ENCODE results near the gene ATP6V1E1. TPM values are rescaled to one million over a fixed set of nuclear protein-coding genes. Genes with fewer than 3 reads are reported as not detected.
"Not testable (repeated sequence)": the region's sequence is repeated elsewhere in the genome, so short reads cannot be mapped to it uniquely, and the experiment has no call there.

Gene ATP6V1E1
- total RNA-seq: 120 and 128 TPM in 2 replicates

DNA sequence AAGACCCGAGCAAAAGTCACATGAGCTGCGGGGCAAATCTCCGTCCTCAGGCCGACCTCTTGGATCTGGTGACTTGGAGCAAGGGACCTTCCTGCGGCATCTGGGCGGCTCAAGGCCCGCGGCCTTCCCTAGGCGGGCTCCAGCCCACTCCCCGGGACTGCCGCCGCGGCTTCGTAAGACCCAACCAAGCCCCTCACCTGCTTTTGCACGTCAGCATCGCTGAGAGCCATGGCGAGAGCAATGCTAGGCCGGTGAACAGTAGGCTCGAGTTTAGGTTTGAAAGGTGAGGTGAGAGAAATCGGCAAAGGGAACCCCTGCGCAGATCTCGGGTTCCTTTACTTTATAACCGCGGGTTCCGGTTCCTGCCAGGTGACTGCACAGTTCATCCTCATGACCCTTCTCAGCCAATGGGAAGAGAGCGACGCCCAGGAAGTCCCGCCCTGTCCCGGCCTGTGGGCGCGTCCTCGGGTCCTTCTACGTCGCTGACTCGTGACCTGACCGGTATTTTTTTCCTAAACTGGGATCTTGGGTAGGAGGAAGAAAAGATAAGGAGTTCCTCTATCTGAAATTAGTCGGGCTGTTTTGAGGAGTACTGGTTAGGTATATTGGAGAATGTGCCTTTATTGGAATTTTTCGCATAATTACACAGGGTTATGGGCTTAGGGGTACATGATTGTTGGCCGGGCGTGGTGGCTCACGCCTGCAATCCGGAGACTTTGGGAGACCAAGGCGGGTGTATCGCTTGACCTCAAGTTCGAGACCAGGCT is at the start of gene ATP6V1E1:
TSS of gene ATP6V1E1 (minus strand) at position 344 of the 767 bp plus-strand sequence. CDS start at position 230, 114 bp downstream.
- peak; percentile 95 for DNase-seq (ENCODE audit: low spot score)
- intact Hi-C loops (cut with micrococcal nuclease): loop anchor here (1.0 to 5.0 kb wide), 5 partner anchors 10 to 541 kb away; partner anchors contain the start of genes ADA2, BCL2L13 and HDHD5
- H3K9me3 Mint-ChIP-seq: no peaks in the 10 kb centered on the region
- peaks cover 3% of the 10 kb centered on the region for H3K36me3 Mint-ChIP-seq (ENCODE audit: low read depth)
- H3K27me3 Mint-ChIP-seq (ENCODE audit: insufficient read depth): peaks cover 5% of the 10 kb centered on the region
- H3K4me3 Mint-ChIP-seq: peak within 1 kb of the TSS; percentile 94
- peak within 1 kb of the TSS; percentile 85 for H3K27ac Mint-ChIP-seq
- H3K4me1 Mint-ChIP-seq (ENCODE audit: low read depth): peaks cover 21% of the 10 kb centered on the region

DNA sequence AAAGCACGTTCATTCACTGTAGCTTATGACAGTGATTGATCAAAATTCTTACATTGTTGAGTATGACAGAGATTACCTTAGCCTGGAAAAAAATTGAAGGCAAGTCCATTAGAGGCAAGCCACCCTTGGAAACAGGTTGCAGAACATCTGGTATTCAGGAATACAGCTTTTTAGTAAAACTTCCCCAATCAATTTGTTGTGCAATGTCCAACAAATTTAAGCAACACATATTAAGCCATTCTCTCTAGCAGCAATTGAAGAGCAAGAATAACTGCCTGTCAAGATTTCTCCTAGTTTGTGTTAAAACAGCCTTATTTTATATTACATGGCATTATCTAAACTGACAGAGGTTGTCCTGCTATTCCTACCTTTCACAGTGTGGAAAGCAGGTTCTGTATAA is 47.0 kb upstream of the ATP6V1E1 start:
- Mint-ChIP-seq H3K36me3 (ENCODE audit: low read depth) (peaks cover 8% of the 10 kb centered on the region), H3K27me3 (ENCODE audit: insufficient read depth) (no peaks in the 10 kb centered on the region), H3K9me3 (no peaks in the 10 kb centered on the region), H3K4me1 (ENCODE audit: low read depth) (peaks cover 10% of the 10 kb centered on the region), H3K4me3 (no peak overlapping the region), H3K27ac (no peak overlapping the region)
- intact Hi-C loops (cut with micrococcal nuclease): no loop called here
- DNase-seq (ENCODE audit: low spot score): no peak

DNA sequence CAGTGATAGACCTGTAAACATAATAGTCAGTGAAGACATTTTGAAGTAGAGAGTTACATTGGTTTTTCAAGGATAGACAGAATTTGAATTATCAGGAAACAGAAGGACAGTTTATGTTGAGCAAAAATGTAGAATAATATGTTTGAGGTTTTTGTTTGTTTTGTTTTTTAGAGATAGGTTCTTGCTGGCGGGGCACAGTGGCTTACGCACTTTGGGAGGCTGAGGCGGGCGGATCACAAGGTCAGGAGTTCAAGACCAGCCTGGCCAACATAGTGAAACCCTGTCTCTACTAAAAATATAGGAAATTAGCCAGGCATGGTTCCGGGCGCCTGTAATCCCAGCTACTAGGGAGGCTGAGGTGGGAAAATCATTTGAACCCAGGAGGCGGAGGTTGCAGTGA is 45.6 kb upstream of the ATP6V1E1 start:
- peaks cover 12% of the 10 kb centered on the region for H3K36me3 Mint-ChIP-seq (ENCODE audit: low read depth)
- no peak overlapping the region for H3K4me3 Mint-ChIP-seq
- peaks cover 10% of the 10 kb centered on the region for H3K4me1 Mint-ChIP-seq (ENCODE audit: low read depth)
- intact Hi-C loops (cut with micrococcal nuclease): no loop called here
- H3K27me3 Mint-ChIP-seq (ENCODE audit: insufficient read depth): no peaks in the 10 kb centered on the region
- no peaks in the 10 kb centered on the region for H3K9me3 Mint-ChIP-seq
- H3K27ac Mint-ChIP-seq: no peak overlapping the region
- DNase-seq (ENCODE audit: low spot score): no peak

DNA sequence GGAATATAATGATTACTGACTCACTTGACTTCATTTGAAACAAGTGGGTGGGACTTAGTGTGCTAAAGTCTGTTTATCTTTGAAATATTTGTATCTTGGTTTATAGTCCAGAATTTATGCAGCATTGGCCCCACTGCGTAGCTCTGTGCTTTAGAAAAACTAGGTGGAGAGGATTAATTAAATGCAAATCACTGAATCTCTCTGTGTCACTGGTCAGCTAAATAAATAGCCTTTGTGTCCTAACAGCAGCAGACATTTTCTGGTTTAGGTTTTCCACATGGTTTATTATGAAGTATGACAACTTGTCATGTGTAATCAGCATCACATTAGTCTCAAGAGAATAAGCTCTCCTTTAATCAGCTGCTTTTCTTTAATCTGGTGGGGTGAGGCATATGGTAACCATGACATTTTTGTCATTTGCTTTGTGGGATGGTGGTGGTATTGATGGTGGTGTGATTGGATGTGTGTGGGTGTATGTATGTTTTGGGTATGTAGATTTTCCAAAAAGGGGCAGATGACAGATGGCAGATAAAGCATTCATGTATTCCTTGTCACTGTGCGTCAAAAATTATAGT is 44.0 kb upstream of the ATP6V1E1 start:
- intact Hi-C loops (cut with micrococcal nuclease): no loop called here
- no peak for DNase-seq (ENCODE audit: low spot score)
- Mint-ChIP-seq H3K27me3 (ENCODE audit: insufficient read depth) (no peaks in the 10 kb centered on the region), H3K36me3 (ENCODE audit: low read depth) (peaks cover 9% of the 10 kb centered on the region), H3K9me3 (no peaks in the 10 kb centered on the region), H3K4me3 (no peak overlapping the region), H3K27ac (peak overlapping the region; percentile 4), H3K4me1 (ENCODE audit: low read depth) (peaks cover 10% of the 10 kb centered on the region)

DNA sequence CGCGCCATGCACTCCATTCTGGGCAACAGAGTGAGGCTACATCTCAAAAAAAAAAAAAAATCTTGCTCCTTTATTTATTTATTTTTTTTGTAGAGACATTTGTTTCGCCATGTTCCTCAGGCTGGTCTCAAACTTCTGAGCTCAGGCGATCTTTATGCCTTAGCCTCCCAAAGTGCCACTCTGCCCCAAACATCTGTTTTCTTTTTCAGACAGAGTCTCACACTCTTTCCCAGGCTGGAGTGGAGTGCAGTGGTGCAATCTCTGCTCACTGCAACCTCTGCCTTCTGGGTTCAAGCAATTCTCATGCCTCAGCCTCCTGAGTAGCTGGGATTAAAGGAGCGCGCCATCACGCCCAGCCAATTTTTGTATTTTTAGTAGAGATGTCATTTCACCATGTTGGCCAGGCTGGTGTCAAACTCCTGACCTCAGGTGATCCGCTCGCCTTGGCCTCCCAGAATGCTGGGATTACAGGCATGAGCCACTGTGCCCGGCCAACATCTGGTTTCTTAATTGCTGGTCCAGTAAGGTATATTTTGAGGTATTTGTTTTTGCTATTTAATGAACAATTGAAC is 43.1 kb upstream of the ATP6V1E1 start:
- DNase-seq (ENCODE audit: low spot score); H3K27me3 Mint-ChIP-seq (ENCODE audit: insufficient read depth); H3K27ac Mint-ChIP-seq; H3K4me3 Mint-ChIP-seq; intact Hi-C loops (cut with micrococcal nuclease); H3K9me3 Mint-ChIP-seq: not testable (repeated sequence)
- peaks cover 12% of the 10 kb centered on the region for H3K36me3 Mint-ChIP-seq (ENCODE audit: low read depth)
- H3K4me1 Mint-ChIP-seq (ENCODE audit: low read depth): peaks cover 10% of the 10 kb centered on the region

DNA sequence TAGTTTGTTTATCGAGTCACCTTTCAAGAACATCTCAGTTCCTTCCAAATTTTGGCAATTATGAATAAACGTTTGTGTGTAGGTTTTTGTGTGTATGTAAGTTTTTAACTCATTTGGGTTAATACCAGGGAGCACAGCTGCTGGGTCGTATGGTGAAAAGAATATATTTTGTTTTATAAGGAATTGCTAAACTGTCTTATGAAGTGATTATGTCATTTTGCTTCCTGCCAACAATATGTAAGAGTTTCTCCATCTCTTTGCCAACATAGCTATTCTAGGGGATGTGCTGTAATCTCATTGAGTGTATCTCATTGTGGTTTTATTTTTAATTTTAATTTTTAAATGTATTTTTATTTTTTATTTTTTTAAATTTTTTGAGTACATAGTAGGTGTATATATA is 37.3 kb upstream of the ATP6V1E1 start:
- Mint-ChIP-seq H3K9me3 (peaks cover 4% of the 10 kb centered on the region), H3K4me1 (ENCODE audit: low read depth) (no peaks in the 10 kb centered on the region), H3K27ac (no peak overlapping the region), H3K4me3 (no peak overlapping the region), H3K27me3 (ENCODE audit: insufficient read depth) (no peaks in the 10 kb centered on the region), H3K36me3 (ENCODE audit: low read depth) (peaks cover 34% of the 10 kb centered on the region)
- intact Hi-C loops (cut with micrococcal nuclease): no loop called here
- DNase-seq (ENCODE audit: low spot score): no peak

DNA sequence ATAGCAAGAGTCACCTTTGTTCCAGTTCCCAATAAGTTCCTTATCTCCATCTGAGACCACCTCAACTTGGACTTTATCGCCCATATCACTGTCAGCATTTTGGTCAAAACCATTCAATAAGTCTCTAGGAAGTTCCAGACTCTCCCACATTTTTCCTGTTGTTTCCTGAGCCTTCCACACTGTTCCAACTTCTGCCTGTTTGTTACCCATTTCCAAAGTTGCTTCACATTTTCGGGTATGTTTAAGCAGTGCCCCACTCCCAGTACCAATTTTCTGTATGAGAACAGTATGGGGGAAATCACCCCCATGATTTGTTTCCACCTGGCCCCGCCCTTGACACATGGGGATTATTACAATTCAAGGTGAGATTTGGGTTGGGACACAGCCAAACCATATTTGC is 36.7 kb upstream of the ATP6V1E1 start:
- intact Hi-C loops (cut with micrococcal nuclease): no loop called here
- Mint-ChIP-seq H3K9me3 (peaks cover 4% of the 10 kb centered on the region), H3K27me3 (ENCODE audit: insufficient read depth) (no peaks in the 10 kb centered on the region), H3K27ac (no peak overlapping the region), H3K36me3 (ENCODE audit: low read depth) (peaks cover 30% of the 10 kb centered on the region), H3K4me1 (ENCODE audit: low read depth) (no peaks in the 10 kb centered on the region), H3K4me3 (no peak overlapping the region)
- DNase-seq (ENCODE audit: low spot score): no peak

DNA sequence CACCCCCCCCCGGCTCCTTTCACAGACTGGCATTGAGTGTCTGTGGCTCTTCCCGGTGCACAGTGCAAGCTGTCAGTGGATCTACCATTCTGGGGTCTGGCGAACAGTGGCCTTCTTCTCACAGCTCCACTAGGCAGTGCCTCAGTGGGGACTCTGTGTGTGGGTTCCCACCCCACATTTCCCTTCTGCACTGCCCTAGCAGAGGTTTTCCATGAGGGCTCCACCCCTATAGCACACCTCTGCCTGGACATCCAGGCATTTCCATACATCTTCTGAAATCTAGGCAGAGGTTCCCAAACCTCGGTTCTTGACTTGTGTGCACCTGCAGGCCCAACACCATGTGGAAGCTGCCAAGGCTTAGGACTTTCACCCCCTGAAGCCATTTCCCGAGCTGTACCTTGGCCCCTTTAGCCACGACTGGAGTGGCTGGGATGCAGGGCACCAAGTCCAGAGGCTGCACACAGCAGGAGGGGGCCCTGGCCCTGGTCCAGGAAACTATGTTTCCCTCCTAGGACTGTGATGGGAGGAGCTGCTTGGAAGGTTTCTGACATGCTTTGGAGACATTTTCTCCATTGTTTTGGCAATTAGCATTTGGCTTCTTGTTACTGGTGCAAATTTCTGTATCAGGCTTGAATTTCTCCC is 36.0 kb upstream of the ATP6V1E1 start:
- H3K9me3 Mint-ChIP-seq: peaks cover 4% of the 10 kb centered on the region
- peaks cover 30% of the 10 kb centered on the region for H3K36me3 Mint-ChIP-seq (ENCODE audit: low read depth)
- no peaks in the 10 kb centered on the region for H3K4me1 Mint-ChIP-seq (ENCODE audit: low read depth)

DNA sequence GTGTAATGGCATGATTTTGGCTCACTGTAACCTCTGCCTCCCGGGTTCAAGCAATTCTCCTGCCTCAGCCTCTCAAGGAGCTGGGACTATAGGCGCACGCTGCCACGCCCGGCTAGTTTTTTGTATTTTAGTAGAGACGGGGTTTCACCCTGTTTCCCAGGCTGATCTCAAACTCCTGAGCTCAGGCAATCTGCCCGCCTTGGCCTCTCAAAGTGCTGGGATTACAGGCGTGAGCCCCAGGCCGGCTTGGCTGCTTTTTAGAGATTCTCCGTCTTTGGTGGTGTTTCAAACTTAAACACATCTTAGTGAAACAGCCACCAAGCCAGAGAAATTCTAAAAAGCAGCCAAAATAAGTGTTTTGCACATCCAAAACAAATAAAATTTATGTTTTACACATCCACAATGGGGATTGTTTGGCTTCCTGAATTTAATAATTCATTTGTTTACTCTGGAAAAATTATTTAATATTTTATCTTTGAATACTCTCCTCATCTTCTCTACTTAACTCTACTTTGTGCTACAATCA is 28.4 kb upstream of the ATP6V1E1 start:
- H3K36me3 Mint-ChIP-seq (ENCODE audit: low read depth): peaks cover 13% of the 10 kb centered on the region
- no peak overlapping the region for H3K4me3 Mint-ChIP-seq

More for the DNA sequence above, 36.0 kb upstream of the ATP6V1E1 start:
- Mint-ChIP-seq H3K4me3 (no peak overlapping the region), H3K27ac (no peak overlapping the region), H3K27me3 (ENCODE audit: insufficient read depth) (no peaks in the 10 kb centered on the region)
- intact Hi-C loops (cut with micrococcal nuclease): no loop called here
- no peak for DNase-seq (ENCODE audit: low spot score)

DNA sequence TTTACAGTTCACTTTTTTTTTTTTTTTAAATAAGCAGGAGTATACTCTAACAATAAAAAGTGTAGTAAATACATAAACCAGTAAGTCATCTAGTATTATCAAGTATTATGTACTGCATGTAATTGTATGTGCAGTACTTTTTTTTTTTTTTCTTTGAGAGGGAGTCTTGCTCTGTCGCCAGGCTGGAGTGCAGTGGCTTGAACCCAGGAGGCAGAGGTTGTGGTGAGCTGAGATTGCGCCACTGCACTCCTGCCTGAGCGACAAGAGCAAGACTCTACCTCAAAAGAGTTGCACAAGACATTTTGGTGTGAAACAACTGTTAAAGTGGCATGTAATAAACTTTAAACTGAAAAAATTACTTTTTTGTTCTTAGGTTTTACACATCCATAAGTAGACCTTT is 26.7 kb upstream of the ATP6V1E1 start:
- no peaks in the 10 kb centered on the region for H3K27me3 Mint-ChIP-seq (ENCODE audit: insufficient read depth)
- intact Hi-C loops (cut with micrococcal nuclease): no loop called here
- H3K9me3 Mint-ChIP-seq: no peaks in the 10 kb centered on the region
- no peaks in the 10 kb centered on the region for H3K4me1 Mint-ChIP-seq (ENCODE audit: low read depth)
- no peak overlapping the region for H3K27ac Mint-ChIP-seq
- DNase-seq (ENCODE audit: low spot score): no peak
- peaks cover 11% of the 10 kb centered on the region for H3K36me3 Mint-ChIP-seq (ENCODE audit: low read depth)
- no peak overlapping the region for H3K4me3 Mint-ChIP-seq

More for the DNA sequence above, 28.4 kb upstream of the ATP6V1E1 start:
- no peak for DNase-seq (ENCODE audit: low spot score)
- Mint-ChIP-seq H3K4me1 (ENCODE audit: low read depth) (no peaks in the 10 kb centered on the region), H3K27me3 (ENCODE audit: insufficient read depth) (no peaks in the 10 kb centered on the region), H3K27ac (no peak overlapping the region), H3K9me3 (no peaks in the 10 kb centered on the region)
- intact Hi-C loops (cut with micrococcal nuclease): no loop called here

DNA sequence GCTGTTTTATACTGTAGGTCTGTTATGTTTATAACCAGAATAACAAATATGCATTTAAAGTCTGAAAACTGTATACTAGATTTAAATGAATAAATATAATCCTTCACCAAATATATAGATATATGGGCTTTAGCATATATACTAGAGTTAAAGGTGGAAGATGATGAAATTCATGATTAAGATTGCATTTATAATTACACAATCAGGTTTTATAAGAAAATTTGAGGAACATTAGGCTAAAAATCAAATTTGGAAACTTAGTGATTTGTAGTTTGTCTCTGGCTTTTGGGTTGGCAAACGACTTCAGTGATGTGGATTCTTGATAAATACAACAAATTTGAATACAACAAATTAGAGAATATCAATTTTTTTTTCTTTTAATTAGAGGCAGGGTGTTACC is 20.0 kb upstream of the ATP6V1E1 start:
- intact Hi-C loops (cut with micrococcal nuclease): no loop called here
- Mint-ChIP-seq H3K36me3 (ENCODE audit: low read depth) (peaks cover 6% of the 10 kb centered on the region), H3K4me1 (ENCODE audit: low read depth) (no peaks in the 10 kb centered on the region), H3K27ac (no peak overlapping the region), H3K27me3 (ENCODE audit: insufficient read depth) (no peaks in the 10 kb centered on the region), H3K9me3 (no peaks in the 10 kb centered on the region), H3K4me3 (no peak overlapping the region)
- DNase-seq (ENCODE audit: low spot score): no peak

DNA sequence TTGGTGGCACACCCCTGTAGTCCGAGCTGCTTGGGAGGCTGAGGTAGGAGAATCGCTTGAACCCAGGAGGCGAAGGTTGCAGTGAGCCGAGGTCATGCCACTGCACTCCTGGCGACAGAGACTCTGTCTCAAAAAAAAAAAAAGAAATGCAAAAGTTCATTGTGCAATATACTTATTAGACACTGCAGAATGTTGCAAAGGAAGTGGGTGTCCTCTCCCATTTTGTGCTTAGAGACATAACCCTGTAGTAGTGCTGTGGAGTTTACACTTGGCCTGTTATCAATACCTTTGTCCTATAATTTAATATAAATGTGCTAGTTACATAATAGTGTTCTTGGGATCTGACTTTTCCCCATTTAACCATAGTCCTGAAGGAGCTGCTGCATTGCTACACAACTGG is 19.4 kb upstream of the ATP6V1E1 start:
- Mint-ChIP-seq H3K4me1 (ENCODE audit: low read depth) (peaks cover under 1% of the 10 kb centered on the region), H3K27ac (no peak overlapping the region), H3K4me3 (no peak overlapping the region), H3K9me3 (no peaks in the 10 kb centered on the region), H3K36me3 (ENCODE audit: low read depth) (peaks cover 3% of the 10 kb centered on the region), H3K27me3 (ENCODE audit: insufficient read depth) (no peaks in the 10 kb centered on the region)
- intact Hi-C loops (cut with micrococcal nuclease): no loop called here
- DNase-seq (ENCODE audit: low spot score): no peak

DNA sequence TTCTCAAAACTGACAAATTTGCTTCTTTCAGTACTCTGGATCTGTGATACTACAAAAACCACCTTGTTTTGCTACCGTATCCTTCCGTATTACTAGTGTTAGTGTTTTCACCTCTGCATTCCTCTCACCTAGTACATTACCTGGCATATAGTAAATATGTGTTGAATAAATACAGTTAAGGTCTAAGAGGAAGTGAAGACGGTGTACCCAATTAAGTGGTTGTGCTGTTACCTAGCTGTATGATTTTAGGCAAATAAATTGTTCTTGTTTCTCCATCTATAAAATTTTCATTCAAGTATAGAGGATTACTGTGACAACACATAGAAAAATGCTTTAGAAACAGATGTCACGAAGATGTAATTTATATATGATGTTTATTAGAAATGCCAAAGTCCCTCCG is 18.9 kb upstream of the ATP6V1E1 start:
- H3K4me1 Mint-ChIP-seq (ENCODE audit: low read depth): peaks cover 4% of the 10 kb centered on the region
- peaks cover 9% of the 10 kb centered on the region for H3K36me3 Mint-ChIP-seq (ENCODE audit: low read depth)
- H3K9me3 Mint-ChIP-seq: no peaks in the 10 kb centered on the region
- no peaks in the 10 kb centered on the region for H3K27me3 Mint-ChIP-seq (ENCODE audit: insufficient read depth)
- no peak overlapping the region for H3K27ac Mint-ChIP-seq
- DNase-seq (ENCODE audit: low spot score): no peak
- H3K4me3 Mint-ChIP-seq: no peak overlapping the region
- intact Hi-C loops (cut with micrococcal nuclease): no loop called here

All from activated T-helper 1 cell treated with anti-CD3 and anti-CD28 coated beads, Interleukin-12 subunit alpha, Interleukin-12 subunit beta, Interleukin-2, Interleukin-4 antibody, amounts not matched to agents 30 ng/mL and 10 ng/mL and 1 ng/mL, durations not matched to agents 14 hours and 24 hours and 36 hours (primary cell).